A673 (cell line): Measurements from ENCODE around the gene VTI1A. TPM values are rescaled to one million over a fixed set of nuclear protein-coding genes. Genes with fewer than 3 reads are reported as not detected.

Source experiments
- BruUV-seq: library from RNA; stranded (reverse); fragments of 400-500 nt; replicated peaks from 2 replicates; lab custom pipeline; 2021; lab: Mats Ljungman, UMichigan
- CTCF ChIA-PET: fragments of 300-600 bp; sonication (Branson Sonifier 250); formaldehyde crosslinking; loops from one replicate; lab custom pipeline; 2022; ENCODE audit warnings: antibody characterized with exemption; lab: Charles Lee
- POLR2A ChIA-PET: fragments of 300-600 bp; sonication (Branson Sonifier 250); formaldehyde crosslinking; loops from one replicate; lab custom pipeline; 2022; ENCODE audit warnings: antibody characterized with exemption; ENCODE audit not compliant: low non-redundant PET; lab: Charles Lee
- DNase-seq: peaks from one replicate; pipeline ENCODE4 v3.0.0-alpha.2; 2015; ENCODE audit warnings: low spot score
- H3K27ac ChIP-seq: fragments of 200-600 bp; sonication (generic); 2 replicates; pipeline ENCODE4 v1.5.1; 2016; ENCODE audit warnings: mixed run types, low read depth, mild to moderate bottlenecking, mixed read lengths, antibody characterized with exemption, low read length; ENCODE audit not compliant: poor library complexity, severe bottlenecking
- H3K27me3 ChIP-seq: fragments of 200-600 bp; sonication (generic); replicated peaks from 2 replicates; pipeline ENCODE4 v1.6.1; 2017; ENCODE audit warnings: mixed run types, low read depth, mild to moderate bottlenecking, mixed read lengths, antibody characterized with exemption, low read length; ENCODE audit not compliant: insufficient read depth, poor library complexity
- H3K36me3 ChIP-seq: fragments of 200-600 bp; sonication (generic); 2 replicates; pipeline ENCODE4 v1.6.1; 2016; ENCODE audit warnings: mixed run types, mild to moderate bottlenecking, mixed read lengths, antibody characterized with exemption, low read length; ENCODE audit not compliant: insufficient read depth, poor library complexity, severe bottlenecking
- H3K4me1 ChIP-seq: fragments of 200-600 bp; sonication (generic); 2 replicates; pipeline ENCODE4 v1.6.1; 2017; ENCODE audit warnings: mixed run types, mild to moderate bottlenecking, mixed read lengths, antibody characterized with exemption, low read length; ENCODE audit not compliant: insufficient read depth, poor library complexity, severe bottlenecking
- H3K4me3 ChIP-seq: fragments of 200-600 bp; sonication (generic); 2 replicates; pipeline ENCODE4 v1.5.1; 2016; ENCODE audit warnings: low read depth, mixed run types, mild to moderate bottlenecking, mixed read lengths, low read length; ENCODE audit not compliant: poor library complexity, severe bottlenecking
- H3K9me3 ChIP-seq: fragments of 200-600 bp; sonication (generic); 2 replicates; pipeline ENCODE4 v1.6.1; 2016; ENCODE audit warnings: mixed run types, low read depth, mild to moderate bottlenecking, mixed read lengths, antibody characterized with exemption, low read length; ENCODE audit not compliant: poor library complexity, severe bottlenecking
- CTCF ChIP-seq: fragments of 300-800, 200-600 bp; sonication (generic); conservative IDR thresholded peaks from 2 replicates; pipeline ENCODE4 v1.5.1; 2017; ENCODE audit warnings: low read depth, mild to moderate bottlenecking, antibody characterized with exemption, low read length, moderate library complexity, mixed read lengths
- EZH2 ChIP-seq: fragments of 200-600 bp; sonication (generic); IDR thresholded peaks from 2 replicates; pipeline ENCODE4 v1.6.1; 2017; ENCODE audit warnings: borderline replicate concordance, low read depth, mild to moderate bottlenecking, mixed read lengths, antibody characterized with exemption, low read length; ENCODE audit not compliant: poor library complexity, severe bottlenecking
- intact Hi-C: fragments of 100-400 bp; cut with micrococcal nuclease; formaldehyde crosslinking; loops from one replicate; pipeline ENCODE4 v1.10.0; 2022; ENCODE audit not compliant: unreplicated experiment
- total RNA-seq: library from RNA; stranded (reverse); gene quantifications from 2 replicates; pipeline ENCODE4 v1.2.3, GENCODE V29; 2021

VTI1A gene
- total RNA-seq, 1 experiment from 2014 or later = 38.7 TPM

GRCh38 chr10:112848228-112848627, 401.2 kb downstream of the VTI1A start:
- no TSS peak for BruUV-seq
- CTCF ChIA-PET = no interaction called here
- no peak for TF ChIP-seq CTCF
- TF ChIP-seq EZH2 = no peak

GRCh38 chr10:112848868-112849430, 401.9 kb downstream of the VTI1A start:
- BruUV-seq = no TSS peak
- POLR2A ChIA-PET = no interaction called here
- no peak for DNase-seq
- TF ChIP-seq EZH2 (no peak), CTCF (no peak)
- Histone ChIP-seq H3K27ac (no peak overlapping the region), H3K9me3 (peaks cover 9% of the 10 kb centered on the region), H3K27me3 (no peaks in the 10 kb centered on the region), H3K36me3 (no peaks in the 10 kb centered on the region), H3K4me3 (no peak overlapping the region), H3K4me1 (no peaks in the 10 kb centered on the region)
- CTCF ChIA-PET = no interaction called here
- intact Hi-C loops = no loop called here

More at GRCh38 chr10:112848228-112848627, 401.2 kb downstream of the VTI1A start:
- Histone ChIP-seq H3K4me1 (no peaks in the 10 kb centered on the region), H3K9me3 (peaks cover 9% of the 10 kb centered on the region), H3K4me3 (no peak overlapping the region), H3K27me3 (no peaks in the 10 kb centered on the region), H3K27ac (no peak overlapping the region), H3K36me3 (no peaks in the 10 kb centered on the region)
- DNase-seq = no peak
- intact Hi-C loops = no loop called here
- POLR2A ChIA-PET = no interaction called here

GRCh38 chr10:112849546-112849945, 402.5 kb downstream of the VTI1A start:
- no TSS peak for BruUV-seq
- no peaks in the 10 kb centered on the region for H3K4me1 ChIP-seq
- CTCF ChIA-PET = no interaction called here

More at GRCh38 chr10:112849546-112849945, 402.5 kb downstream of the VTI1A start:
- H3K36me3 ChIP-seq = no peaks in the 10 kb centered on the region
- no peak overlapping the region for H3K27ac ChIP-seq
- POLR2A ChIA-PET = no interaction called here
- intact Hi-C loops = no loop called here
- peaks cover 9% of the 10 kb centered on the region for H3K9me3 ChIP-seq
- TF ChIP-seq CTCF (no peak), EZH2 (no peak)
- no peak for DNase-seq
- no peaks in the 10 kb centered on the region for H3K27me3 ChIP-seq
- H3K4me3 ChIP-seq = no peak overlapping the region
